Measurements from ENCODE around the gene HSPG2. TPM values are rescaled to one million over a fixed set of nuclear protein-coding genes. Genes with fewer than 3 reads are reported as not detected.
"Not testable (repeated sequence)": the region's sequence is repeated elsewhere in the genome, so short reads cannot be mapped to it uniquely, and the experiment has no call there.

HSPG2 gene
- total and polyA plus RNA-seq, 2 donors = 242 to 514 TPM

DNA sequence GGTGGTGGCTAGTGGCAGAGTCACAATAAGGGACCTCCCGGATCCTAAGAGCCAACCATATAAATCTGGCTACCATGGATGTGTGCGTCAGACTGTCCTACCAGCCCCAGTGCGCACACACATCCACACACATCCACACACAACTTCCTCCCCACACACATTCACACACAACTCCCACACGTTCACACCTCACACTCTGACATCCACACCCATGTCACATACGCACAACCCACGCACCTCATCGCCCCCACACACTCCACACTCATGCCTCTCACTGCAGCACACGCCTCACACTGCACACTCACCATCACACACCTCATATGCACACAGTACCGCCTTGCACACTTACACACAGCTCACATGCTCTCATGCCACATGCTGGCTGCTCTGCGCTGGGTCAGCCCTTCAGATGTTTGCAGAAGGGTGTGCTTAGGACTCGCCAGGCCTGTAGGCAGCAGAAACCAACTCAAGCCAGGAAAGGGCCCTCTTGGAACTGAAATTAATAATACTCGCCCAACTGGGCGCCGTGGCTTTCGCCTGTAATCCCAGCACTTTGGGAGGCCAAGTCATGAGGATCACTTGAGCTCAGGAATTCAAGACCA is 122.0 kb downstream of the HSPG2 start:
- Histone ChIP-seq H3K27ac (ENCODE audit: low read depth) (no peak overlapping the region), H3K4me3 (ENCODE audit: low read depth, low read length) (no peak overlapping the region), H3K36me3 (ENCODE audit: insufficient read depth) (no peaks in the 10 kb centered on the region), H3K4me1 (ENCODE audit: insufficient read depth) (no peaks in the 10 kb centered on the region)
- no peak for DNase-seq (ENCODE audit: extremely low spot score)
- WGBS = 94% methylated on average over 15 of the region's 15 CpGs

DNA sequence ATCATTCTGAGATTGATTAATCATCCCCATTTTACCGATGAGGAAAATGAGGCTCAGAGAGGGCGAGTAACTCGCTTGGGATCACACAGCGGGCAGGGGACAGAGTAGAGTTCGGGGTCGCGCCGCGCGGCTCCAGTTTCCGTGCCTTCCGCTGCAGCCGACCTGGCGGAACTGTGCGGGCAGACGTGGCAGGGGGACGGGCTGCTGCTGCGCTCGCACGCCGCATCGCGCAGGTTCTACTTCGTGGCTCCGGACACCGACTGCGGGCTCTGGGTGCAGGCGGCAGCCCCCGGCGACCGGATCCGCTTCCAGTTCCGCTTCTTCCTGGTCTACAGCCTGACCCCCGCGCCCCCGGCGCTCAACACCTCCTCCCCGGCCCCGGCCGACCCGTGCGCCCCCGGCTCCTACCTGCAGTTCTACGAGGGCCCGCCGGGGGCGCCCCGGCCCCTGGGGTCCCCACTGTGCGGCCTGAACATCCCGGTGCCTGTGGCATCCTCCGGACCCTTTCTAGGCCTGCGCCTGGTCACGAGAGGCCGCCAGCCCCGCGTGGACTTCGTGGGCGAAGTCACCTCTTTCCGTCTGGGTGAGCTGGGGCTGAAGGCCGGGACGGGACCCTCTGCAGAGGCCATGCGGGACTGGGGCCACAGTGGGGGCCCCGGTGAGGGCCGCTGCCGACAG is 122.7 kb downstream of the HSPG2 start:
- peak overlapping the region; percentile 30 for H3K4me3 ChIP-seq (ENCODE audit: low read depth, low read length)
- WGBS = 12% methylated on average over 65 of the region's 65 CpGs
- DNase-seq (ENCODE audit: extremely low spot score) = no peak

DNA sequence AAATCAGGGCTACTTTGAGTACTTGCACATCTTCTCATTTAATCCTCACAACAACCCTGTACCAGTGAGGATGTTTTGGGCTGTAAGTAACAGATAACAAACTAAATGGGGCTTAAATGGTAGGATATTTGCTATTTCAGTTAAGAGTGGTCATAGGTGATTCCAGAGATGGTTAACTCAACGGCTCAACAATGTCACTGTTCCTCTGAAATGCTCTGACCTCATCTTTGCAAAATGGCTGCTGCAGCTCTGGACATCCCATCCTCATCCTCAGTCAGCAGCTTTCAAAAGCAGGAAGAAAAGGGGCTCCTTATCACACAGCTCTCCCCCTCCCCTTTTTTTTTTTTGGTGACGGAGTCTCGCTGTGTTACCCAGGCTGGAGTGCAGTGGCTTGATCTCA is 123.6 kb downstream of the HSPG2 start:
- H3K4me1 ChIP-seq (ENCODE audit: insufficient read depth) = no peaks in the 10 kb centered on the region
- H3K27ac ChIP-seq (ENCODE audit: low read depth) = no peak overlapping the region
- H3K4me3 ChIP-seq (ENCODE audit: low read depth, low read length) = no peak overlapping the region
- H3K36me3 ChIP-seq (ENCODE audit: insufficient read depth) = no peaks in the 10 kb centered on the region
- DNase-seq (ENCODE audit: extremely low spot score) = no peak
- WGBS = 96% methylated on average over 3 of the region's 3 CpGs

More for the DNA sequence above, 122.7 kb downstream of the HSPG2 start:
- H3K4me1 ChIP-seq (ENCODE audit: insufficient read depth) = no peaks in the 10 kb centered on the region
- no peak overlapping the region for H3K27ac ChIP-seq (ENCODE audit: low read depth)
- no peaks in the 10 kb centered on the region for H3K36me3 ChIP-seq (ENCODE audit: insufficient read depth)

DNA sequence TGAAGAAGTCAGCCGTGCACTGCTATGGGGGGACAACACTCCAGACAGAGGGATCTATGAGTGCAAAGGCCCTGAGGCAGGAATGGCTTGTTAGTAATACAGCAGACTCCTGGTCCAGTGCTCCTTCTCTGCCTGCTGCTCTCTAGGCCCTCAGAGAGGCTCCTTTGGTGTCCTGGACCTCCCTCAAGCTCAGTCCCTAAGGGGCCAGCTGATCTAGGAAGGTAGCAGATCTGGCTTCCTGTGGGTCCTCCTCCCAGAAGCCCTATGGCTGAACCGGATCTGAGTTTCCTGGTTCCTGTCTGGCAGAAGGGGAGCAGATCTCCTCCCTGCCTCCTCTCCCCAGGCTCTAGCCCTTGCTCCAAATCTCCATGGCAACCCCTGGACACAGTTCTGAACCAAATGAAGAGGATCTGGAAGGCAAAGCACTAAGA is 125.2 kb downstream of the HSPG2 start, which contains the start of gene LDLRAD2:
Gene LDLRAD2, plus strand, starts transcription at position 391 of the 431 bp plus-strand sequence. CDS start 187 bp downstream, outside the sequence.
- Histone ChIP-seq H3K36me3 (ENCODE audit: insufficient read depth) (no peaks in the 10 kb centered on the region), H3K4me3 (ENCODE audit: low read depth, low read length) (no peak within 1 kb of the TSS), H3K27ac (ENCODE audit: low read depth) (no peak within 1 kb of the TSS), H3K4me1 (ENCODE audit: insufficient read depth) (no peaks in the 10 kb centered on the region)
- DNase-seq (ENCODE audit: extremely low spot score) = peak; percentile 32
- WGBS = 57% methylated on average over 2 of the region's 2 CpGs

DNA sequence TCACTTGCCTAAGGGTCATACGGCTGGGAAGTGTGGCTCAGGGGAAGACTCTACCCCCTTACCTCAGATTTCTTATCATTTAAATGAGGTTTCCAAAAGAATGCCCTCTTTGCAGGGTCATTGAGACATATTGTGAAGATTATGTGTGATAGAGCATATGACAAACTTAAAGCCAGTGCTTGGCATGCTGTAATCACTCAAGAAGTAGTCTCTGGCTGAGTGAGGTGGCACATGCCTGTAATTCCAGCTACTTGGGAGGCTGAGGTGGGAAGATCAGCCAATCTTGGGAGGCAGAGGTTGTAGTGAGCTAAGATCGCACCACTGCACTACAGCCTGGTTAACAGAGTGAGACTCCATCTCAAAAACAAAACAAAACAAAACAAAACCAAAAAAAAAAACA is 132.6 kb downstream of the HSPG2 start:
- WGBS = 75% methylated on average over 2 of the region's 2 CpGs

DNA sequence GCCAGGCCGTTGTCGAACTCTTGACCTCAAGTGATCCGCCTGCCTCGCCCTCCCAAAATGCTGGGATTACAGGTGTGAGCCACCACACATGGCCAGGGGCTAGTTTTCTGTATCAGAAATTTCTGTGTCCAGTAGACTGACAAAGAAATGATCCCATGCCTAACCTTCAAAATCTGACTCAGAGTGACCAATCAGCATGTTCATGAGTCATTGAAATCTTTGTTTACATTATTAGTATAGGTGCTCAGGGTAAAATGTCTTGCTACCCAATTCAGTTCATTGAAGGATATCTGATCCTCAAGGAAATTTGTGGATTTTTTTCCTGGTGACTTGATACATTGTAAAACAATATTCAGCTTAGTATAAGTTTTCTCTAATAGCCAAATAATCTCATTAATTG is 136.0 kb downstream of the HSPG2 start:
- H3K4me3 ChIP-seq (ENCODE audit: low read depth, low read length) = no peak overlapping the region
- no peaks in the 10 kb centered on the region for H3K36me3 ChIP-seq (ENCODE audit: insufficient read depth)
- no peak for DNase-seq (ENCODE audit: extremely low spot score)
- no peak overlapping the region for H3K27ac ChIP-seq (ENCODE audit: low read depth)
- no peaks in the 10 kb centered on the region for H3K4me1 ChIP-seq (ENCODE audit: insufficient read depth)
- 91% methylated on average over 4 of the region's 4 CpGs for WGBS

More for the DNA sequence above, 132.6 kb downstream of the HSPG2 start:
- H3K36me3 ChIP-seq (ENCODE audit: insufficient read depth) = no peaks in the 10 kb centered on the region
- H3K27ac ChIP-seq (ENCODE audit: low read depth) = no peak overlapping the region
- no peak for DNase-seq (ENCODE audit: extremely low spot score)
- no peak overlapping the region for H3K4me3 ChIP-seq (ENCODE audit: low read depth, low read length)
- H3K4me1 ChIP-seq (ENCODE audit: insufficient read depth) = no peaks in the 10 kb centered on the region

DNA sequence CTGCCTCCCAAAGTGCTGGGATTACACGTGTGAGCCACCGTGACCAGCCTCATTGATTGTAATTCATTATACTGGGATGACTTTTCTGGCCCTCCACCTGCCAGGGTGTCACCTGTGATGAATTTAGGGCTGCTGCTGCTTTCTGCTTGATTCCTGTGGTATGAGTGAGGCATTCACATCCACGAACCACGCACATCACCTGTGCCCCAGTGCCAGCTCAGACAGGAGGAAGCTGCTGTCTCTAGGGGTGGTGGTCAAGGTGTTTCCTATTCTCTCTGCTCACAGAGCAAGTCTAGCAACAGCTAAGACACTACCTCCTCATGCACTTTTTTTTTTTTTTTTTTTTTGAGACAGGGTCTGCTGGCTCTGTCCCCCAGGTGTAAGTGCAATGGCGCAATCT is 137.4 kb downstream of the HSPG2 start:
- DNase-seq (ENCODE audit: extremely low spot score) = no peak
- Histone ChIP-seq H3K4me1 (ENCODE audit: insufficient read depth) (no peaks in the 10 kb centered on the region), H3K4me3 (ENCODE audit: low read depth, low read length) (no peak overlapping the region), H3K27ac (ENCODE audit: low read depth) (no peak overlapping the region), H3K36me3 (ENCODE audit: insufficient read depth) (no peaks in the 10 kb centered on the region)
- WGBS = 77% methylated on average over 5 of the region's 5 CpGs

DNA sequence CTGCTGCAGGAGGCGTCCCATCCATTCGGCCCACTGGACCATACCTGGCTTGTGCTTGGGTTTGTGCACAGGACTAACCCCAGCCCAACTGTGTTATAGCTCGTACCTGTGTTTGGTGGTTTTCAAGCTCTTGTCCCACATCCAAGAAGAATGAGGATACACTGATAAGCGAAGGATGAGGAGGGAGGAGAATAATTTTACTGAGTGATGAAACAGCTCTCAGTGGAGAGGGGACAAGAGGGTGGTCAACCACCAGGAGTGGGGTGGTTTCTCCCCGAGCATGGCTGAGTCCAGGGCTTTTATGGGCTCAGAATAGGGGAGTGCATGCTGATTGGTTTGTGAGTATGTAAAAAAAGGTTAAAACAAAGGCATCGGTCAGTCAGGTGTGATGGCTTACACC is 142.0 kb downstream of the HSPG2 start:
- Histone ChIP-seq H3K4me1 (ENCODE audit: insufficient read depth) (no peaks in the 10 kb centered on the region), H3K36me3 (ENCODE audit: insufficient read depth) (no peaks in the 10 kb centered on the region), H3K4me3 (ENCODE audit: low read depth, low read length) (no peak overlapping the region), H3K27ac (ENCODE audit: low read depth) (no peak overlapping the region)
- DNase-seq (ENCODE audit: extremely low spot score) = no peak
- 91% methylated on average over 6 of the region's 6 CpGs for WGBS

DNA sequence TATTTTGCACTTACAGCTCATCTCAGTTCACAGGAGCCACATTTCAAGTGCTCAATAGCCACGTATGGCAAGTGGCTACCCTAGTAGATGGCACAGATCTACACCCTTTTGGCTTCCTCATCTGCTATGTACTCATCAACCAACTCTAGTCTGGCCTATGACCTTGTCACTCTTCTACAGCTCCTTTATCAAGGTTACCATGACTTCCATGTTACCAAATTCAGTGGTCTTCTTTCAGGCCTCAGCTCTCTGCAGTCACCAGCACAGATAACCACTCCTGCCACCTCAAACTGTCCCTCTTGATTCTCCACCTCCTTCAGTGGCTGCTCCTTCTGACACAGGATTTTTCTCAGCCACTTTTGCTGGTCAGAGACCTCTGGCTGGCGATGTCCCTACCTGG is 142.5 kb downstream of the HSPG2 start:
- no peak overlapping the region for H3K27ac ChIP-seq (ENCODE audit: low read depth)
- DNase-seq (ENCODE audit: extremely low spot score) = no peak
- no peak overlapping the region for H3K4me3 ChIP-seq (ENCODE audit: low read depth, low read length)
- no peaks in the 10 kb centered on the region for H3K4me1 ChIP-seq (ENCODE audit: insufficient read depth)
- 88% methylated on average over 2 of the region's 2 CpGs for WGBS
- H3K36me3 ChIP-seq (ENCODE audit: insufficient read depth) = no peaks in the 10 kb centered on the region

DNA sequence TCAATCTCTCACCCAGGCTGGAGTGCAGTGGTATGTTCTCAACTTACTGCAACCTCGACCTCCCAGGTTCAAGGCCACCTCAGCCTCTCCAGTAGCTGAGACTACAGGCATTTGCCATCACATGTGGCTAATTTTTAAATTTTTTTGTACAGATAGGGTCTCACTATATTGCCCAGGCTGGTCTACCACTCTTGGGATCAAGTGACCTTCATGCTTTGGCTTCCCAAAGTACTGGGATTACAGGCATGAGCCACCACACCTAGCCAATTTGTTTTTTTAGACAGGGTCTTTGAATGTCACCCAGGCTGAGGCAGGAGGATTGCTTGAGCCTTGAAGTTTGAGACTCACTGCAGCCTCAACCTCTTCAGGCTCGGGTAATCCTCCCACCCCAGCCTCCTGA is 144.0 kb downstream of the HSPG2 start:
- 81% methylated on average over 2 of the region's 2 CpGs for WGBS

DNA sequence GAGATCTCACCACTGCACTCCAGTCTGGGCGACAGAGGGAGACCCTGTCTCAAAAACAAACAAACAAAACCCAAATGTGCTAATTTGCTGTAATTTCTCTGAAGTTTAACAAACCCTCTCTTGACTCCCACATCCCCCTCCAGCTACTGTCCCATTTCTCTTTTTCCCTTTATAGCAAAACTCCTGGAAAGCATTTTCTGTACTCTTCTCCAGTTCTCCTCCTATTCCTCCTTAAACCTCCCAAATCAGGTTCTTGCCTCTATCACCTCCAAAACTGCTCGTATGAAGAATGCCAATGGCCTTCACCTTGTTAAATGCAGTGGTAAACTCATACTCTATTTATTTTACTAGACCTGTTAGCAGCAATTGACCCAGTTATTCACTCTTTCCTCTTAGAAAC is 150.5 kb downstream of the HSPG2 start:
- Histone ChIP-seq H3K4me3 (ENCODE audit: low read depth, low read length) (no peak overlapping the region), H3K36me3 (ENCODE audit: insufficient read depth) (no peaks in the 10 kb centered on the region), H3K4me1 (ENCODE audit: insufficient read depth) (no peaks in the 10 kb centered on the region), H3K27ac (ENCODE audit: low read depth) (no peak overlapping the region)
- no peak for DNase-seq (ENCODE audit: extremely low spot score)
- 77% methylated on average over 2 of the region's 2 CpGs for WGBS

More for the DNA sequence above, 144.0 kb downstream of the HSPG2 start:
- DNase-seq (ENCODE audit: extremely low spot score) = no peak
- H3K36me3 ChIP-seq (ENCODE audit: insufficient read depth) = no peaks in the 10 kb centered on the region
- no peaks in the 10 kb centered on the region for H3K4me1 ChIP-seq (ENCODE audit: insufficient read depth)
- H3K4me3 ChIP-seq (ENCODE audit: low read depth, low read length) = no peak overlapping the region
- no peak overlapping the region for H3K27ac ChIP-seq (ENCODE audit: low read depth)

DNA sequence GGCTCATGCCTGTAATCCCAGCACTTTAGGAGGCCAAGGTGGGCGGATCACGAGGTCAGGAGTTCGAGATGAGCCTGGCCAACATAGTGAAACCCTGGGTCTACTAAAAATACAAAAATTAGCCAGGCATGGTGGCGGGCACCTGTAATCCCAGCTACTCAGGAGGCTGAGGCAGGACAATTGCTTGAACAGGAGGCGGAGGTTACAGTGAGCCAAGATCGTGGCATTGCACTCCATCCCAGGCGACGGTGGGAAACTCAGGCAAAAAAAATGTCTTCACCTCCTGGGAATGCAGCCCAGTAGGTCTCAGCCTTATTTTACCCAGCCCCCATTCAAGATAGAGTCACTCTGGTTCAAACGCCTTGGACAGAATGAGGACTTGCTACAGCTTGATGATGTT is 151.3 kb downstream of the HSPG2 start:
- H3K4me1 ChIP-seq (ENCODE audit: insufficient read depth); H3K36me3 ChIP-seq (ENCODE audit: insufficient read depth); H3K27ac ChIP-seq (ENCODE audit: low read depth); DNase-seq (ENCODE audit: extremely low spot score); H3K4me3 ChIP-seq (ENCODE audit: low read depth, low read length): not testable (repeated sequence)
- 90% methylated on average over 9 of the region's 9 CpGs for WGBS

DNA sequence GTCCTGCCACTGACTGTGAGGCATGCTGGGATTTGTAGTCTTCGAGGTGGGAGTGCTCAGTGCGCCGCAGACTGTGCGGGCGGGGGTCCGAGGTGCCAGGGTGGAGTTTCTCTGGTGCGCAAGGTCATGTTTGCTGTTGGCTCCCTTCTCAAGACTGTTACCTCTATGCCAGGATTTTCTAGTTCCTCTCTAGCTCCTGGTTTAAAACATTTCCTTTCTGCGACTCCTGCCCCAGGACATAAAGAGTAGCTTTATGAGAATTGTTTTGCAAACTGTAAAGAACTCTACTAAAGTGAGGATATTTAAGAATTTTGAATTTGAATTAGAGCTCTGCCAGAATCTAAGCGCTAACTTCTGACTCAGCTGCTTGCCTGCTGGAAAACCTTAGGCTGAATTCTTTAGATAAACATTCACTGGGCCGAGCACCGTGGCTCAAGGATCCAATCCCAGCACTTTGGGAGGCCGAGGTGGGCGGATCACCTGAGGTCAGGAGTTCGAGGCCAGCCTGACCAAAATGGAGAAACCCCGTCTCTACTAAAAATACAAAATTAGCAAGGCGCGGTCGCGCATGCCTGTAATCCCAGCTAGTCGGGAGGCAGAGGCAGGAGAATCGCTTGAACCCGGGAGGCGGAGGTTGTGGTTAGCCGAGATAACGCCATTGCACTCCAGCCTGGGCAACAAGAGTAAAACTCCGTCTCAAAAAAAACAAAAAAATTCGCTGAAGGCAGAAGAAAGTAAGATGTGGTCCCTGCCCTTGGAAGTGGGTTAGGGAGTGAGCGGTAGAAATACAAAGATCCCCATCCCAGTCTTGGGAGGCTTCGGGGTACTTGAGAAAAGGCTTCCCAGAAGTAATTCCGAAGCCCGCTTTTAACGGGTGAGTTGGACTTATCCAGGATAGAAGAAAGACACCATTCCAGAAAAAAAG is 153.2 kb downstream of the HSPG2 start:
- no peak for DNase-seq (ENCODE audit: extremely low spot score)
- 38% methylated on average over 32 of the region's 32 CpGs for WGBS
- Histone ChIP-seq H3K4me3 (ENCODE audit: low read depth, low read length) (peak overlapping the region; percentile 84), H3K27ac (ENCODE audit: low read depth) (peak overlapping the region; percentile 100), H3K4me1 (ENCODE audit: insufficient read depth) (no peaks in the 10 kb centered on the region), H3K36me3 (ENCODE audit: insufficient read depth) (no peaks in the 10 kb centered on the region)
